ENCODE data around the gene IL1RAPL2. TPM values are rescaled to one million over a fixed set of nuclear protein-coding genes. Genes with fewer than 3 reads are reported as not detected.

Gene IL1RAPL2
- total RNA-seq, 1 donor from 2014 or later: not detected

DNA sequence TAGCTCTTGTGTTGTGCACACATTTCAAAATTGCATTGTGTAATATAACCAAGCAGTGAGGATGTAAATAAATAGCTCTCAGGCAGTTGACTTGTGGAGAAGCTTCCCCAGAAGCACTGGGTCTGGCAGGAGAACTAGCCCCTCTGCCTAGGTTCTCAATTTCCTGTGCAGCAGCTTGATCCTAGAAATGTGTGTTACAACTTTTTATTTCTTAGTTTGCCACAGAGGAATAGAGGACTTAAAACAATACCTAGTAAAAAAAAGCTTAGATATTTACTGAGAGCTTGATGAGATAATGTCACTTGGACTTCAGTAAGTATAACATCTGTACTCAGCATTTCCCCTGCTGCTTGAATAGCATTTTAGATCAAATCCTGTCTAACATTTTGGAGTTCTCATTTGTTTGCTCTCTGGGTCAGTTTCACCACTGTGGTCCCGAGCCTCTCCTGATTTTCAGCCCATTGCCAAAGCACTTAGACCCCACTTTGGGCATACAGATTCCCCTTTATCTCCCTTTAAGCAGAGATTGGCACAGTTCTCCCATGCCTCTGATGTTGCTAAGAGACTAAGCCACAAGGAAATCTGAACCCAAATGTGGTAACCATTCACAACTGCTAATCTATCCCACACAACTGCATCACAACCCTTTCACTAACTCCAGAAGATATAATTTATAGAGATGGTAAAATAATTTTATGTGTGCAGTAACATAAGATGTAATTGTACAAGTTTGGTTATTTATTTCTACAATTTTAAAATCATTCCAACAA, 1158.2 kb downstream of the IL1RAPL2 start:
- TF ChIP-seq, protein P1, sequence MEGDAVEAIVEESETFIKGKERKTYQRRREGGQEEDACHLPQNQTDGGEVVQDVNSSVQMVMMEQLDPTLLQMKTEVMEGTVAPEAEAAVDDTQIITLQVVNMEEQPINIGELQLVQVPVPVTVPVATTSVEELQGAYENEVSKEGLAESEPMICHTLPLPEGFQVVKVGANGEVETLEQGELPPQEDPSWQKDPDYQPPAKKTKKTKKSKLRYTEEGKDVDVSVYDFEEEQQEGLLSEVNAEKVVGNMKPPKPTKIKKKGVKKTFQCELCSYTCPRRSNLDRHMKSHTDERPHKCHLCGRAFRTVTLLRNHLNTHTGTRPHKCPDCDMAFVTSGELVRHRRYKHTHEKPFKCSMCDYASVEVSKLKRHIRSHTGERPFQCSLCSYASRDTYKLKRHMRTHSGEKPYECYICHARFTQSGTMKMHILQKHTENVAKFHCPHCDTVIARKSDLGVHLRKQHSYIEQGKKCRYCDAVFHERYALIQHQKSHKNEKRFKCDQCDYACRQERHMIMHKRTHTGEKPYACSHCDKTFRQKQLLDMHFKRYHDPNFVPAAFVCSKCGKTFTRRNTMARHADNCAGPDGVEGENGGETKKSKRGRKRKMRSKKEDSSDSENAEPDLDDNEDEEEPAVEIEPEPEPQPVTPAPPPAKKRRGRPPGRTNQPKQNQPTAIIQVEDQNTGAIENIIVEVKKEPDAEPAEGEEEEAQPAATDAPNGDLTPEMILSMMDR (IDR thresholded peaks at IDR 0.05; ENCODE audit: insufficient read depth, low read length, severe bottlenecking): no peak
- no peaks in the 10 kb centered on the region for H3K36me3 ChIP-seq (ENCODE audit: control insufficient read depth, insufficient read depth, low read length)
- H3K4me3 ChIP-seq (ENCODE audit: low read depth, low read length): no peak overlapping the region
- FAIRE-seq (no peak), DNase-seq (ENCODE audit: low read depth) (no peak)
- H3K27me3 ChIP-seq (ENCODE audit: control insufficient read depth, insufficient read depth, low read length): no peaks in the 10 kb centered on the region

DNA sequence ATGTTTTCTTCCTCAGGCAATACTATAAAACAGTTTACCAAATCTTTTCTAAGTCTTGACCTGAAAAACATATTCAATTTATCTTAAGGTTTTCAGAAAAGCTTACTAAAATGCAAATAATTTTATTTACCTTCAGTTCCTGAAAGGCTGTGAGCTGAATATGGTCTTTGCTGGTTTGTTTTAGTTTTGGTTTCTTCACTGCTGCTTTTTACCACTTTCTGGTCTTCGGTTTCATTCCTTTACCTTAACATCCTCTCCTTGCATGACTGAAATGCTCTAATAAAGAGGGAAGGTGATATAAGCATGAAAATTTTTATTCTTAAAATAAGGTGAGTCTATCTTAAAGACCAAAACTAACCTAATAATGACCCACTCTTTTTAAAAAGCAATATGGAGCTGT, 1159.2 kb downstream of the IL1RAPL2 start:
- Histone ChIP-seq H3K4me3 (ENCODE audit: low read depth, low read length) (no peak overlapping the region), H3K27me3 (ENCODE audit: control insufficient read depth, insufficient read depth, low read length) (no peaks in the 10 kb centered on the region), H3K36me3 (ENCODE audit: control insufficient read depth, insufficient read depth, low read length) (no peaks in the 10 kb centered on the region)
- DNase-seq (ENCODE audit: low read depth) (no peak), FAIRE-seq (no peak)
- TF ChIP-seq, protein P1 (IDR thresholded peaks at IDR 0.05; ENCODE audit: insufficient read depth, low read length, severe bottlenecking): no peak

DNA sequence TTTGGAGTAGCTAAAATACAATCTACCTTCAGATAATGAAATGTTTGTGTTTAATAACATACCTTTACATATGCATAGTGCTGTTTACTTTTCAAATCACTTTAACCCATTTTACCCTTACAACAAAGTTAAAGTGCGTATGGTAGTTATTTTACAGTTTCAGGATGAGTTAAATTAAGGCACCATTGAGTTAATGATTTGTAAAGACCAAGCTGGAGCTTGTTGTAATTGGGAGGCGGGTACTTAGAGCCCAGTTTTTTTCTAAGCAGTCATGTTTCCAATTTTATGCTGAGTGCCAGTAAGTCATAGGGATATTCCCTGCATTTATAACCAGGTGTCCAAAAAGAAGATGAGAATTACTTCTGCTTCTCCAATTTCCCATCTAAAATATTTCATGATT, 1172.2 kb downstream of the IL1RAPL2 start:
- H3K27me3 ChIP-seq (ENCODE audit: control insufficient read depth, insufficient read depth, low read length): no peaks in the 10 kb centered on the region
- TF ChIP-seq, protein P1 (IDR thresholded peaks at IDR 0.05; ENCODE audit: insufficient read depth, low read length, severe bottlenecking): no peak
- FAIRE-seq (no peak), DNase-seq (ENCODE audit: low read depth) (no peak)
- H3K4me3 ChIP-seq (ENCODE audit: low read depth, low read length): no peak overlapping the region
- H3K36me3 ChIP-seq (ENCODE audit: control insufficient read depth, insufficient read depth, low read length): no peaks in the 10 kb centered on the region

DNA sequence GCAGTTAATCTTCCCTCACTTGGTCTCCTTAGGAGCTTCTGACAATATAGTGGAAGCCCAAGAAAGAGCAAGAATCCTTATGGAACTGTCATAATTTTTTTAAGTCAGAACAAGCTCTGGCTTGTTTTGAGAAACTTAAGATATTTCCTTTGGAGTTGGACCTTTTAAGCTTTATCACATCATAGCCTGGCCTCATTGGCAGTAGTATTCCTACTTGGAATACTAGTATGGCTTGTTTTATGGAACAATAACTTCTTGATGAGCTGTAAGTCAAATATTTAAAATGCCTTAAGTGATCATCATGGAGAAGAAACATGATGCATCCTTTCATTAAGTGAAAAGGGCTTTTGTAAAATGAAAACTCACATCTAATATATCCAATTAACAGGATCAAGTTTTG, 1178.3 kb downstream of the IL1RAPL2 start:
- Histone ChIP-seq H3K27me3 (ENCODE audit: control insufficient read depth, insufficient read depth, low read length) (no peaks in the 10 kb centered on the region), H3K4me3 (ENCODE audit: low read depth, low read length) (no peak overlapping the region), H3K36me3 (ENCODE audit: control insufficient read depth, insufficient read depth, low read length) (no peaks in the 10 kb centered on the region)
- TF ChIP-seq, protein P1 (IDR thresholded peaks at IDR 0.05; ENCODE audit: insufficient read depth, low read length, severe bottlenecking): no peak
- FAIRE-seq (no peak), DNase-seq (ENCODE audit: low read depth) (peak; percentile 83)

DNA sequence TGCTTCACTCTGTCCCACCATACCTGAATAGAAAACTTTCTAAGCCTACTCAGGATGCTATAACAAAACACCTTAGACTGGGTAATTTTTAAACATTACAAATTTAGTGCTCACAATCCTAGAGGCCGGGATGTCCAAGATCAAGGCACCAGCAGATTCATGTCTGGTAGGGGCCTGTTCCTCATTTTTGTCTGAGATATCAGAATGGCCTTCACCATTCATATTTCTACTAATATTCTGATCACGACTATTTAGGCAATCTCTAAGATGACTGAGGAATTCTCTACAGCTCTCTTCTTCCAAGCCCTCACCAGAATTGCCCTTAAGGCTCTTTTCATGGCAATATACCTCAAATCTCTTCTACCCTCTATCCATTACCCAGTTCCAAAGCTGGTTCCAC, 1178.9 kb downstream of the IL1RAPL2 start:
- no peaks in the 10 kb centered on the region for H3K27me3 ChIP-seq (ENCODE audit: control insufficient read depth, insufficient read depth, low read length)
- no peaks in the 10 kb centered on the region for H3K36me3 ChIP-seq (ENCODE audit: control insufficient read depth, insufficient read depth, low read length)
- H3K4me3 ChIP-seq (ENCODE audit: low read depth, low read length): no peak overlapping the region
- TF ChIP-seq, protein P1 (IDR thresholded peaks at IDR 0.05; ENCODE audit: insufficient read depth, low read length, severe bottlenecking): no peak
- no peak for FAIRE-seq
- DNase-seq (ENCODE audit: low read depth): no peak

DNA sequence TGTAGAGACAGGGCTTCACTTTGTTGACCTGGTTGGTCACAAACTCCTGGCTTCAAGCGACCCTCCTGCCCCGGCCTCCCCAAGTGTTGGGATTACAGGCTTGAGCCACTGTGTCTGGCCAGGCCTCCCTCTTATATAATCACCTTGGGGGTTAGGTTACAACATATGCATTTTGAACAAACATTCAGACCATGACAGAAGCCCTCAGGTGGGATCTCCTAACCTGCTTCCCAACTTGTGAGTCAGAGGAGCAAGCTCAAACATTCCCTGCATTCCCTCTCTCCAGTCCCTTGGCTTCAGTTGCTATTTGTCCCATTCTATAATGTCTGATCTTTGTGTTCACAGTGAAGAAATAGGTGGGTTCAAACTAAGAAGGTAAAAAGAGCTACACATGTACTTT, 1179.9 kb downstream of the IL1RAPL2 start:
- DNase-seq (ENCODE audit: low read depth): peak; percentile 75
- no peak for FAIRE-seq
- Histone ChIP-seq H3K36me3 (ENCODE audit: control insufficient read depth, insufficient read depth, low read length) (no peaks in the 10 kb centered on the region), H3K27me3 (ENCODE audit: control insufficient read depth, insufficient read depth, low read length) (no peaks in the 10 kb centered on the region), H3K4me3 (ENCODE audit: low read depth, low read length) (no peak overlapping the region)
- TF ChIP-seq, protein P1 (IDR thresholded peaks at IDR 0.05; ENCODE audit: insufficient read depth, low read length, severe bottlenecking): no peak
